Thoracic aorta (tissue), 2 donors: ENCODE measurements around the gene LEF1. TPM values are rescaled to one million over a fixed set of nuclear protein-coding genes. Genes with fewer than 3 reads are reported as not detected.
A peak's percentile ranks its signal among the peaks of the same experiment; 100 is the strongest.

Experiments used
- ATAC-seq: fragments of 150-250 bp; one replicate; pipeline ENCODE4 v1.8.0; 2017; ENCODE audit warnings: low read depth; ENCODE audit not compliant: insufficient number of reproducible peaks, low FRiP score
- DNase-seq: peaks from one replicate; pipeline ENCODE4 v3.0.0-alpha.2; 2020; ENCODE audit warnings: low spot score
- H3K27ac ChIP-seq, 2 donors: fragments of 200-600 bp; sonication (generic); 1 replicate in 1 of 2; 2 replicates in 1 of 2; pipeline ENCODE4 v1.5.1; 2016; ENCODE audit warnings: mild to moderate bottlenecking in 2 of 2, moderate library complexity in 2 of 2
- H3K27me3 ChIP-seq: fragments of 200-600 bp; sonication (generic); replicated peaks from 2 replicates; pipeline ENCODE4 v1.6.0; 2016; ENCODE audit warnings: mild to moderate bottlenecking; ENCODE audit not compliant: insufficient read depth
- H3K36me3 ChIP-seq: fragments of 200-600 bp; sonication (generic); one replicate; pipeline ENCODE4 v1.5.1; 2016
- H3K4me1 ChIP-seq, 2 donors: fragments of 200-600 bp; sonication (generic); 1 replicate in 1 of 2; 2 replicates in 1 of 2; pipeline versions ENCODE4 v1.5.1 to v1.6.0; 2016; ENCODE audit warnings: low read depth in 2 of 2, mild to moderate bottlenecking in 1 of 2; ENCODE audit not compliant: control insufficient read depth in 1 of 2
- H3K4me3 ChIP-seq: fragments of 200-600 bp; sonication (generic); 2 replicates; pipeline ENCODE4 v1.5.1; 2016; ENCODE audit warnings: mild to moderate bottlenecking
- H3K9me3 ChIP-seq: fragments of 200-600 bp; sonication (generic); 2 replicates; pipeline ENCODE4 v1.5.1; 2016
- CTCF ChIP-seq: fragments of 200-600 bp; sonication (generic); IDR thresholded peaks from one replicate; pipeline ENCODE4 v1.5.1; 2019; ENCODE audit warnings: antibody characterized with exemption
- total RNA-seq, 2 donors: library from RNA; depleted of rRNA; stranded (reverse); fragments of >200 nt; gene quantifications; one replicate each; pipeline versions ENCODE4 v1.1.0 to v1.2.3, GENCODE V29; 2016

LEF1 gene
- total RNA-seq, 2 donors from 2014 or later = 0.54 to 3.2 TPM

- H3K27me3 ChIP-seq = no peaks in the 10 kb centered on the region
- H3K4me1 ChIP-seq = no peaks in the 10 kb centered on the region
- no peaks in the 10 kb centered on the region for H3K9me3 ChIP-seq
- H3K4me3 ChIP-seq = no peak overlapping the region
- ATAC-seq (no peak), DNase-seq (no peak)
- no peak overlapping the region for H3K27ac ChIP-seq
- no peaks in the 10 kb centered on the region for H3K36me3 ChIP-seq
- TF ChIP-seq CTCF = no peak
Observed at GRCh38 chr4:108201774-108202173, 33.0 kb upstream of the LEF1 start.

GRCh38 chr4:108199881-108200280, 31.1 kb upstream of the LEF1 start:
- Histone ChIP-seq H3K36me3 (no peaks in the 10 kb centered on the region), H3K4me3 (no peak overlapping the region), H3K4me1 (no peaks in the 10 kb centered on the region), H3K27ac (no peak overlapping the region), H3K9me3 (no peaks in the 10 kb centered on the region), H3K27me3 (no peaks in the 10 kb centered on the region)
- DNase-seq (no peak), ATAC-seq (no peak)
- no peak for TF ChIP-seq CTCF

GRCh38 chr4:108193886-108194672, 25.3 kb upstream of the LEF1 start:
- ATAC-seq = no peak
- DNase-seq = no peak
- peak overlapping the region; percentile 45 to 49 for H3K27ac ChIP-seq

GRCh38 chr4:108192935-108193334, 24.2 kb upstream of the LEF1 start:
- no peaks in the 10 kb centered on the region for H3K36me3 ChIP-seq
- H3K9me3 ChIP-seq = no peaks in the 10 kb centered on the region
- no peak for ATAC-seq
- H3K4me3 ChIP-seq = no peak overlapping the region
- no peak overlapping the region for H3K27ac ChIP-seq
- H3K27me3 ChIP-seq = no peaks in the 10 kb centered on the region
- DNase-seq = no peak
- H3K4me1 ChIP-seq = peaks cover 11 to 18% of the 10 kb centered on the region in 2 donors
- no peak for TF ChIP-seq CTCF

More at GRCh38 chr4:108193886-108194672, 25.3 kb upstream of the LEF1 start:
- H3K9me3 ChIP-seq = no peaks in the 10 kb centered on the region
- no peaks in the 10 kb centered on the region for H3K36me3 ChIP-seq
- H3K27me3 ChIP-seq = no peaks in the 10 kb centered on the region
- TF ChIP-seq CTCF = no peak
- H3K4me3 ChIP-seq = no peak overlapping the region
- H3K4me1 ChIP-seq = peaks cover 11 to 18% of the 10 kb centered on the region in 2 donors

- Histone ChIP-seq H3K27ac (no peak overlapping the region), H3K9me3 (no peaks in the 10 kb centered on the region), H3K4me1 (peaks cover 11 to 18% of the 10 kb centered on the region in 2 donors), H3K27me3 (no peaks in the 10 kb centered on the region), H3K36me3 (no peaks in the 10 kb centered on the region), H3K4me3 (no peak overlapping the region)
- DNase-seq = no peak
- TF ChIP-seq CTCF = no peak
- no peak for ATAC-seq
Observed at GRCh38 chr4:108192056-108192455, 23.3 kb upstream of the LEF1 start.
